ENCODE data around the gene SLPI. TPM values are rescaled to one million over a fixed set of nuclear protein-coding genes. Genes with fewer than 3 reads are reported as not detected.

SLPI gene
- total and polyA plus RNA-seq, 10 of the 15 experiments (the other 5 are each of a cell fraction or from before 2014, with no cell fraction given) = 0.56 to 1.4 TPM; not detected in 8

GRCh38 chr20:45246109-45246508 lies 8.3 kb downstream of the SLPI start:
- Histone ChIP-seq H3K27me3 (replicated peaks in 1 of 2; ENCODE audit: control insufficient read depth in 2 of 2, insufficient read depth in 2 of 2, low read length in 1 of 2) (peaks cover 0 to 2% of the 10 kb centered on the region in 2 experiments; a peak in 2 of 4 replicates), H3K36me3 (ENCODE audit: control insufficient read depth in 2 of 2, insufficient read depth in 2 of 2, low read length in 1 of 2) (no peaks in the 10 kb centered on the region), H3K4me2 (ENCODE audit: control insufficient read depth, insufficient read depth) (no peak overlapping the region), H3K9ac (ENCODE audit: control insufficient read depth, insufficient read depth, low read length) (no peak overlapping the region), H4K20me1 (ENCODE audit: control insufficient read depth, insufficient read depth) (no peaks in the 10 kb centered on the region), H3K4me1 (ENCODE audit: control insufficient read depth, insufficient read depth, low read length) (no peaks in the 10 kb centered on the region), H3K27ac (ENCODE audit: control insufficient read depth, insufficient read depth) (no peak overlapping the region), H3K79me2 (ENCODE audit: control insufficient read depth, insufficient read depth, low read length) (no peaks in the 10 kb centered on the region), H2AFZ (ENCODE audit: control insufficient read depth, low read depth, low read length) (no peak overlapping the region), H3K9me3 (replicated peaks; ENCODE audit: control insufficient read depth, insufficient read depth, low read length) (no peaks in the 10 kb centered on the region), H3K4me3 (no peak overlapping the region)
- ChIA-PET POLR2A (interaction anchor here (0.5 kb wide), 1 partner anchor 715 kb away, joined by 8 read pairs; no protein-coding TSS in a partner anchor), CTCF (interaction anchor here (1.3 kb wide), 1 partner anchor 23 kb away, joined by 3 read pairs; no protein-coding TSS in a partner anchor), RAD21 (ENCODE audit: unreplicated experiment) (no interaction called here), SMC1A (ENCODE audit: uncharacterized antibody, unreplicated experiment) (no interaction called here)
- in situ Hi-C loops (cut with MboI) = no loop called here
- BruUV-seq (replicated peaks) = no TSS peak
- FAIRE-seq (no peak), DNase-seq (ENCODE audit: low read depth, low spot score) (no peak), ATAC-seq (no peak)
- intact Hi-C loops (cut with micrococcal nuclease; ENCODE audit: unreplicated experiment) = no loop called here
- 32% methylated on average over 6 of the region's 6 CpGs for whole genome bisulfite sequencing (ENCODE audit: insufficient coverage, insufficient replicate concordance, low lambda C conversion rate, missing lambda C conversion rate)
- TF ChIP-seq POLR2A (IDR thresholded peaks at IDR 0.05; ENCODE audit: low read depth, low read length) (no peak), RUNX3 (IDR thresholded peaks at IDR 0.05; ENCODE audit: low read length) (no peak), HDGF (IDR thresholded peaks at IDR 0.05) (no peak), MEF2A (IDR thresholded peaks at IDR 0.05; ENCODE audit: insufficient read depth, low read depth, low read length) (no peak), ZNF217 (IDR thresholded peaks at IDR 0.05) (no peak), ZBTB4 (CRISPR knock-in tag; IDR thresholded peaks at IDR 0.05) (no peak), ZNF687 (IDR thresholded peaks at IDR 0.05) (no peak), NR2C1 (IDR thresholded peaks at IDR 0.05) (no peak), BCLAF1 (IDR thresholded peaks at IDR 0.05) (no peak), BACH1 (IDR thresholded peaks at IDR 0.05; ENCODE audit: borderline replicate concordance) (no peak), BHLHE40 (IDR thresholded peaks at IDR 0.05; ENCODE audit: borderline replicate concordance in 1 of 2, low read depth in 2 of 2, low read length in 1 of 2) (no peak), NFYB (IDR thresholded peaks at IDR 0.05; ENCODE audit: insufficient read depth, low read depth, low read length) (no peak), FOXM1 (IDR thresholded peaks at IDR 0.05; ENCODE audit: low read depth, low read length) (no peak), ESRRA (IDR thresholded peaks at IDR 0.05; ENCODE audit: low read length) (no peak), JUNB (IDR thresholded peaks at IDR 0.05) (no peak), CHD4 (IDR thresholded peaks at IDR 0.05) (no peak)
